Measurements from ENCODE around the gene RPRML. TPM values are rescaled to one million over a fixed set of nuclear protein-coding genes. Genes with fewer than 3 reads are reported as not detected.

Gene RPRML
- total and polyA plus RNA-seq, 2 donors (not counting 1 experiment from before 2014, with no cell fraction given) = not detected

DNA sequence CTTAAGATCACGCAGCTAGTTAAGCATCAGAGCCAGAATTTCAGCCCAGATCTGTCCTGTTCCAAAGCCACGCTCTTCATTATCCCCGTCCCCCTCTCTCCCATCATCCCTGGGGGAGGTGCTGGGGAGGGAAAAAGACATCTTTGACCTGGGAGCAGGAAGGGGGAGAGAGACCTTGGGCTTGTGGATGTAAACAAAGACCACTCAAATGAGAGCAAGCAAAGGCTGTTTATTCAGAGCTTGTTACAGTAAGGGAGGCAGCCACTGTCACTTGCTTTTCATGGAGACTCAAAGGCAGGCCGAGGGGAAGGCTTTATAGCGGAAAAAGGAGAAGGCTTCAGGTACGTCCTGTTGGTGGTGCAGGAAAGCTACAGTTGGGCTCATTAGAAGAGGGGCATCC lies 3.5 kb upstream of the RPRML start:
- DNase-seq (ENCODE audit: low read depth in 2 of 2) = no peak
- H3K4me1 ChIP-seq (ENCODE audit: control insufficient read depth, extremely low read depth, insufficient read depth, low read length) = no peaks in the 10 kb centered on the region
- H3K36me3 ChIP-seq (ENCODE audit: control insufficient read depth, insufficient read depth, low read length) = no peaks in the 10 kb centered on the region
- H3K9ac ChIP-seq (ENCODE audit: insufficient read depth, low read length) = no peak overlapping the region
- no peak overlapping the region for H3K27ac ChIP-seq (ENCODE audit: insufficient read depth, low read length)
- no peaks in the 10 kb centered on the region for H3K79me2 ChIP-seq (ENCODE audit: control insufficient read depth, insufficient read depth, low read length)
- no peak overlapping the region for H3K4me2 ChIP-seq (ENCODE audit: extremely low read depth, insufficient read depth, low read length)
- H3K4me3 ChIP-seq (replicated peaks in 1 of 4; ENCODE audit: control extremely low read depth in 1 of 4, insufficient read depth in 1 of 4, low read depth in 3 of 4, low read length in 4 of 4) = no peak overlapping the region
- H4K20me1 ChIP-seq (ENCODE audit: control insufficient read depth, extremely low read depth, insufficient read depth, low read length) = no peaks in the 10 kb centered on the region
- peaks cover 41% of the 10 kb centered on the region for H3K27me3 ChIP-seq (ENCODE audit: control insufficient read depth, insufficient read depth, low read length)
- no peaks in the 10 kb centered on the region for H3K9me3 ChIP-seq (ENCODE audit: control insufficient read depth, insufficient read depth, low read depth, low read length)
- no peak for TF ChIP-seq EZH2 (IDR thresholded peaks at IDR 0.05; ENCODE audit: low read length, missing control alignments)
- no peak for TF ChIP-seq CTCF (conservative IDR thresholded peaks at IDR 0.05 in 1 of 2, IDR thresholded peaks at IDR 0.05 in 1 of 2; ENCODE audit: low read depth in 1 of 2, low read length in 2 of 2)
- H2AFZ ChIP-seq (ENCODE audit: low read length) = no peak overlapping the region

GRCh38 chr17:46978489-46979146 lies 435 bp downstream of the RPRML start:
- DNase-seq (ENCODE audit: low read depth in 2 of 2) = no peak
- no peaks in the 10 kb centered on the region for H3K79me2 ChIP-seq (ENCODE audit: control insufficient read depth, insufficient read depth, low read length)
- peak overlapping the region in 3 of 4 experiments; percentile 21 to 51 (median 30) for H3K4me3 ChIP-seq (replicated peaks in 1 of 4; ENCODE audit: control extremely low read depth in 1 of 4, insufficient read depth in 1 of 4, low read depth in 3 of 4, low read length in 4 of 4)
- H3K9me3 ChIP-seq (ENCODE audit: control insufficient read depth, insufficient read depth, low read depth, low read length) = no peaks in the 10 kb centered on the region
- no peak overlapping the region for H3K27ac ChIP-seq (ENCODE audit: insufficient read depth, low read length)
- H3K9ac ChIP-seq (ENCODE audit: insufficient read depth, low read length) = no peak overlapping the region
- no peak overlapping the region for H2AFZ ChIP-seq (ENCODE audit: low read length)
- H3K27me3 ChIP-seq (ENCODE audit: control insufficient read depth, insufficient read depth, low read length) = peaks cover 52% of the 10 kb centered on the region
- H3K4me1 ChIP-seq (ENCODE audit: control insufficient read depth, extremely low read depth, insufficient read depth, low read length) = no peaks in the 10 kb centered on the region
- no peaks in the 10 kb centered on the region for H4K20me1 ChIP-seq (ENCODE audit: control insufficient read depth, extremely low read depth, insufficient read depth, low read length)
- no peaks in the 10 kb centered on the region for H3K36me3 ChIP-seq (ENCODE audit: control insufficient read depth, insufficient read depth, low read length)
- peak overlapping the region; percentile 59 for H3K4me2 ChIP-seq (ENCODE audit: extremely low read depth, insufficient read depth, low read length)
- TF ChIP-seq CTCF (conservative IDR thresholded peaks at IDR 0.05 in 1 of 2, IDR thresholded peaks at IDR 0.05 in 1 of 2; ENCODE audit: low read depth in 1 of 2, low read length in 2 of 2) = no peak
- TF ChIP-seq EZH2 (IDR thresholded peaks at IDR 0.05; ENCODE audit: low read length, missing control alignments) = peak; percentile 95

- Histone ChIP-seq H4K20me1 (ENCODE audit: control insufficient read depth, extremely low read depth, insufficient read depth, low read length) (no peaks in the 10 kb centered on the region), H3K9me3 (ENCODE audit: control insufficient read depth, insufficient read depth, low read depth, low read length) (no peaks in the 10 kb centered on the region), H2AFZ (ENCODE audit: low read length) (no peak overlapping the region), H3K36me3 (ENCODE audit: control insufficient read depth, insufficient read depth, low read length) (no peaks in the 10 kb centered on the region), H3K27ac (ENCODE audit: insufficient read depth, low read length) (no peak overlapping the region), H3K4me1 (ENCODE audit: control insufficient read depth, extremely low read depth, insufficient read depth, low read length) (no peaks in the 10 kb centered on the region), H3K4me2 (ENCODE audit: extremely low read depth, insufficient read depth, low read length) (peak overlapping the region; percentile 59), H3K4me3 (replicated peaks in 1 of 4; ENCODE audit: control extremely low read depth in 1 of 4, insufficient read depth in 1 of 4, low read depth in 3 of 4, low read length in 4 of 4) (no peak overlapping the region), H3K9ac (ENCODE audit: insufficient read depth, low read length) (no peak overlapping the region), H3K79me2 (ENCODE audit: control insufficient read depth, insufficient read depth, low read length) (no peaks in the 10 kb centered on the region), H3K27me3 (ENCODE audit: control insufficient read depth, insufficient read depth, low read length) (peaks cover 50% of the 10 kb centered on the region)
- TF ChIP-seq CTCF (conservative IDR thresholded peaks at IDR 0.05 in 1 of 2, IDR thresholded peaks at IDR 0.05 in 1 of 2; ENCODE audit: low read depth in 1 of 2, low read length in 2 of 2) = no peak
- TF ChIP-seq EZH2 (IDR thresholded peaks at IDR 0.05; ENCODE audit: low read length, missing control alignments) = peak; percentile 24
- DNase-seq (ENCODE audit: low read depth in 2 of 2) = no peak
These were observed 1.1 kb downstream of the RPRML start for GRCh38 chr17:46977750-46978488.
